Measurements from ENCODE around the gene ARMH3.

ARMH3 gene

DNA sequence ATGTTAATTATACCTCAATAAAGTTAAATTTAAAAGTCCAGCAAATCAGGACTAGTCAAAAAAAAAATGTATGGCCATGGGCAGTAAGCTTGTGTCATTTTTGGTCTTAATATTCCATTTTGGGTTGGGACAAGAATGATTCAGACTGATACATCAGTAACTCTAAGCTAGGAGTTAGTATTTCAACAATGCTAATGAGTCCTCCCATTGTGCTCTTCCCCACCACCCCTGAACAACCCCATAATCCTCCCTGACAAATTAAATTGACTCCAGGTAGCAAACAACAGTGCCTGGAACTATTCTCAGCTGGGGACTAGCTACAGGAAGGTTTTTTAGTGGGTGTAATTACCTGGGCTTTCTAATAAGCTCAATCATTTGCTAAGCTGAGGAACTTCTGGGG, 181.7 kb downstream of the ARMH3 start:
- H3K79me2 ChIP-seq (ENCODE audit: control insufficient read depth, low read length), result no peaks in the 10 kb centered on the region
- no peaks in the 10 kb centered on the region for H3K27me3 ChIP-seq (ENCODE audit: control insufficient read depth, low read length)
- TF ChIP-seq, protein P1, sequence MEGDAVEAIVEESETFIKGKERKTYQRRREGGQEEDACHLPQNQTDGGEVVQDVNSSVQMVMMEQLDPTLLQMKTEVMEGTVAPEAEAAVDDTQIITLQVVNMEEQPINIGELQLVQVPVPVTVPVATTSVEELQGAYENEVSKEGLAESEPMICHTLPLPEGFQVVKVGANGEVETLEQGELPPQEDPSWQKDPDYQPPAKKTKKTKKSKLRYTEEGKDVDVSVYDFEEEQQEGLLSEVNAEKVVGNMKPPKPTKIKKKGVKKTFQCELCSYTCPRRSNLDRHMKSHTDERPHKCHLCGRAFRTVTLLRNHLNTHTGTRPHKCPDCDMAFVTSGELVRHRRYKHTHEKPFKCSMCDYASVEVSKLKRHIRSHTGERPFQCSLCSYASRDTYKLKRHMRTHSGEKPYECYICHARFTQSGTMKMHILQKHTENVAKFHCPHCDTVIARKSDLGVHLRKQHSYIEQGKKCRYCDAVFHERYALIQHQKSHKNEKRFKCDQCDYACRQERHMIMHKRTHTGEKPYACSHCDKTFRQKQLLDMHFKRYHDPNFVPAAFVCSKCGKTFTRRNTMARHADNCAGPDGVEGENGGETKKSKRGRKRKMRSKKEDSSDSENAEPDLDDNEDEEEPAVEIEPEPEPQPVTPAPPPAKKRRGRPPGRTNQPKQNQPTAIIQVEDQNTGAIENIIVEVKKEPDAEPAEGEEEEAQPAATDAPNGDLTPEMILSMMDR (IDR thresholded peaks at IDR 0.05; ENCODE audit: low read depth, low read length, poor library complexity, severe bottlenecking), result no peak
- no peak for TF ChIP-seq EZH2phosphoT487 (IDR thresholded peaks at IDR 0.05; ENCODE audit: borderline replicate concordance, low read length)
- no peak overlapping the region for H3K4me3 ChIP-seq (ENCODE audit: low read length)
- no peaks in the 10 kb centered on the region for H3F3A ChIP-seq (ENCODE audit: control insufficient read depth, insufficient read depth)
- H3K9me3 ChIP-seq (ENCODE audit: control insufficient read depth, insufficient read depth, low read length), result no peaks in the 10 kb centered on the region
- H3K4me2 ChIP-seq (ENCODE audit: low read length), result no peak overlapping the region
- H3K27ac ChIP-seq (ENCODE audit: low read depth, low read length), result no peak overlapping the region
- no peaks in the 10 kb centered on the region for H4K20me1 ChIP-seq (ENCODE audit: control insufficient read depth, insufficient read depth, low read depth, low read length)
- H3K4me1 ChIP-seq (ENCODE audit: control insufficient read depth, low read length), result peaks cover 15% of the 10 kb centered on the region
- no peaks in the 10 kb centered on the region for H3K36me3 ChIP-seq (ENCODE audit: control insufficient read depth, low read length)
- no peaks in the 10 kb centered on the region for H3K9me2 ChIP-seq (replicated peaks; ENCODE audit: control insufficient read depth, low read length)

DNA sequence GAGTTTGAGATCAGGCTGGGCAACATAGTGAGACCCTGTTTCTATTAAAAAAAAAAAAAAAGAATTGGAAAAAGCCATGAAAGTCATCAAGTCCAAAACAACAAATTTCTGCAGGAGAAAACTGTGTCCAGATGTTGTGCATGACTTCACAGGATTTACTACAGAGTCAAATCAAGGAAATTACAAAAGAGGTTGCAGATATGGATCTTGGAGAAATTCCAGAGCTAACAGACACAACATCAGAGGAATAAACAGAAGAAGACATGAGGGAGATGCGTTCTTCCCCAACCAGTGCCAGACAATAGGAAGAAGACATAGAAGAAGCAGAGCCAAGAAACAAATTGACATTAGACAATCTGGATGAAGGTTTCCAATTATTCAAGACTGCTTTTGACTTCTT, 188.0 kb downstream of the ARMH3 start:
- Histone ChIP-seq H3K9me2 (replicated peaks; ENCODE audit: control insufficient read depth, low read length) (no peaks in the 10 kb centered on the region), H3F3A (ENCODE audit: control insufficient read depth, insufficient read depth) (no peaks in the 10 kb centered on the region), H3K27me3 (ENCODE audit: control insufficient read depth, low read length) (no peaks in the 10 kb centered on the region), H4K20me1 (ENCODE audit: control insufficient read depth, insufficient read depth, low read depth, low read length) (no peaks in the 10 kb centered on the region), H3K4me1 (ENCODE audit: control insufficient read depth, low read length) (peaks cover 9% of the 10 kb centered on the region), H3K27ac (ENCODE audit: low read depth, low read length) (no peak overlapping the region), H3K79me2 (ENCODE audit: control insufficient read depth, low read length) (no peaks in the 10 kb centered on the region), H3K4me2 (ENCODE audit: low read length) (no peak overlapping the region), H3K9me3 (ENCODE audit: control insufficient read depth, insufficient read depth, low read length) (no peaks in the 10 kb centered on the region), H3K36me3 (ENCODE audit: control insufficient read depth, low read length) (no peaks in the 10 kb centered on the region), H3K4me3 (ENCODE audit: low read length) (no peak overlapping the region)
- TF ChIP-seq, protein P1 (IDR thresholded peaks at IDR 0.05; ENCODE audit: low read depth, low read length, poor library complexity, severe bottlenecking), result no peak
- no peak for TF ChIP-seq EZH2phosphoT487 (IDR thresholded peaks at IDR 0.05; ENCODE audit: borderline replicate concordance, low read length)

DNA sequence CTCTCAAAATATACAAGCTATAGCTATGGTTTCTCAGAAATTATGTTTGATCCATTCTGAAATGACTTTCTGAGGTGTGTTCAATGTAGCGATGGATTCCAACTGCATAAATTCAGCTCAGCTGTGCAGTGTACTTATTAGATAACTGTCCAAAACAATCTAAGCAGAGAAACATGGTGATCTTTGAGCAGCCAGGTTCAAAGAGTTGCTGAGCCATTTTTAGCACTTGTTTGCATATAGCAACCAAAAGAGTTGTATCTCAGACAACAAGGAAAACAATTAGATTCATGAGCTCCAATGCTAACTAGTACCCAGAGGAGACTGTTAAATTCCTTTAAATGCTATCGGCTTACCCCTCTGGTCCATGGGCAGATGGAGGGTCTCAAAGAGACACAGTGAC, 196.4 kb downstream of the ARMH3 start:
- Histone ChIP-seq H3K27me3 (ENCODE audit: control insufficient read depth, low read length) (no peaks in the 10 kb centered on the region), H3K4me2 (ENCODE audit: low read length) (peak overlapping the region; percentile 68), H3K9me3 (ENCODE audit: control insufficient read depth, insufficient read depth, low read length) (no peaks in the 10 kb centered on the region), H4K20me1 (ENCODE audit: control insufficient read depth, insufficient read depth, low read depth, low read length) (no peaks in the 10 kb centered on the region), H3F3A (ENCODE audit: control insufficient read depth, insufficient read depth) (no peaks in the 10 kb centered on the region), H3K9me2 (replicated peaks; ENCODE audit: control insufficient read depth, low read length) (no peaks in the 10 kb centered on the region), H3K79me2 (ENCODE audit: control insufficient read depth, low read length) (no peaks in the 10 kb centered on the region), H3K4me1 (ENCODE audit: control insufficient read depth, low read length) (peaks cover 25% of the 10 kb centered on the region), H3K36me3 (ENCODE audit: control insufficient read depth, low read length) (no peaks in the 10 kb centered on the region), H3K27ac (ENCODE audit: low read depth, low read length) (no peak overlapping the region), H3K4me3 (ENCODE audit: low read length) (peak overlapping the region; percentile 30)
- no peak for TF ChIP-seq EZH2phosphoT487 (IDR thresholded peaks at IDR 0.05; ENCODE audit: borderline replicate concordance, low read length)
- TF ChIP-seq, protein P1 (IDR thresholded peaks at IDR 0.05; ENCODE audit: low read depth, low read length, poor library complexity, severe bottlenecking), result no peak

Data from DOHH2 (cell line).